ENCODE results near the gene AP5M1.
"Not testable (repeated sequence)": the region's sequence is repeated elsewhere in the genome, so short reads cannot be mapped to it uniquely, and the experiment has no call there.

Gene AP5M1

GRCh38 chr14:57314396-57315089 is 45.8 kb downstream of the AP5M1 start:
- no peak for DNase-seq (ENCODE audit: low read depth)
- no peak overlapping the region for H3K4me3 ChIP-seq (ENCODE audit: low read depth, low read length)
- no peak for TF ChIP-seq CTCF (IDR thresholded peaks at IDR 0.05; ENCODE audit: low read depth, low read length, missing control alignments)

GRCh38 chr14:57317248-57317833 is 48.6 kb downstream of the AP5M1 start:
- DNase-seq (ENCODE audit: low read depth): peak; percentile 37
- no peak overlapping the region for H3K4me3 ChIP-seq (ENCODE audit: low read depth, low read length)
- peak; percentile 79 for TF ChIP-seq CTCF (IDR thresholded peaks at IDR 0.05; ENCODE audit: low read depth, low read length, missing control alignments)

GRCh38 chr14:57319636-57320192 is 50.9 kb downstream of the AP5M1 start:
- H3K4me3 ChIP-seq (ENCODE audit: low read depth, low read length): no peak overlapping the region
- no peak for DNase-seq (ENCODE audit: low read depth)
- no peak for TF ChIP-seq CTCF (IDR thresholded peaks at IDR 0.05; ENCODE audit: low read depth, low read length, missing control alignments)

GRCh38 chr14:57323721-57324120 is 55.0 kb downstream of the AP5M1 start:
- no peak for TF ChIP-seq CTCF (IDR thresholded peaks at IDR 0.05; ENCODE audit: low read depth, low read length, missing control alignments)
- no peak for DNase-seq (ENCODE audit: low read depth)

GRCh38 chr14:57326253-57326652 is 57.5 kb downstream of the AP5M1 start:
- peak; percentile 7 for DNase-seq (ENCODE audit: low read depth)
- no peak for TF ChIP-seq CTCF (IDR thresholded peaks at IDR 0.05; ENCODE audit: low read depth, low read length, missing control alignments)
- H3K4me3 ChIP-seq (ENCODE audit: low read depth, low read length): no peak overlapping the region

More at GRCh38 chr14:57323721-57324120, 55.0 kb downstream of the AP5M1 start:
- no peak overlapping the region for H3K4me3 ChIP-seq (ENCODE audit: low read depth, low read length)

- no peak for DNase-seq (ENCODE audit: low read depth)
- no peak overlapping the region for H3K4me3 ChIP-seq (ENCODE audit: low read depth, low read length)
- no peak for TF ChIP-seq CTCF (IDR thresholded peaks at IDR 0.05; ENCODE audit: low read depth, low read length, missing control alignments)
These were observed 61.1 kb downstream of the AP5M1 start for GRCh38 chr14:57329833-57330232.

GRCh38 chr14:57332475-57332874 is 63.7 kb downstream of the AP5M1 start:
- not testable (repeated sequence) for H3K4me3 ChIP-seq (ENCODE audit: low read depth, low read length); DNase-seq (ENCODE audit: low read depth)

GRCh38 chr14:57333726-57334125 is 65.0 kb downstream of the AP5M1 start:
- not testable (repeated sequence) for DNase-seq (ENCODE audit: low read depth); H3K4me3 ChIP-seq (ENCODE audit: low read depth, low read length)

GRCh38 chr14:57343545-57344297 is 75.0 kb downstream of the AP5M1 start:
- not testable (repeated sequence) for H3K4me3 ChIP-seq (ENCODE audit: low read depth, low read length); DNase-seq (ENCODE audit: low read depth)

Measured in GM12864 (cell line).